DMS79 (cell line): ENCODE results near the gene TBR1.

Experiments
- DNase-seq: peaks from one replicate; lab custom pipeline; 2025; lab: John Stamatoyannopoulos, UW

TBR1 gene

DNA sequence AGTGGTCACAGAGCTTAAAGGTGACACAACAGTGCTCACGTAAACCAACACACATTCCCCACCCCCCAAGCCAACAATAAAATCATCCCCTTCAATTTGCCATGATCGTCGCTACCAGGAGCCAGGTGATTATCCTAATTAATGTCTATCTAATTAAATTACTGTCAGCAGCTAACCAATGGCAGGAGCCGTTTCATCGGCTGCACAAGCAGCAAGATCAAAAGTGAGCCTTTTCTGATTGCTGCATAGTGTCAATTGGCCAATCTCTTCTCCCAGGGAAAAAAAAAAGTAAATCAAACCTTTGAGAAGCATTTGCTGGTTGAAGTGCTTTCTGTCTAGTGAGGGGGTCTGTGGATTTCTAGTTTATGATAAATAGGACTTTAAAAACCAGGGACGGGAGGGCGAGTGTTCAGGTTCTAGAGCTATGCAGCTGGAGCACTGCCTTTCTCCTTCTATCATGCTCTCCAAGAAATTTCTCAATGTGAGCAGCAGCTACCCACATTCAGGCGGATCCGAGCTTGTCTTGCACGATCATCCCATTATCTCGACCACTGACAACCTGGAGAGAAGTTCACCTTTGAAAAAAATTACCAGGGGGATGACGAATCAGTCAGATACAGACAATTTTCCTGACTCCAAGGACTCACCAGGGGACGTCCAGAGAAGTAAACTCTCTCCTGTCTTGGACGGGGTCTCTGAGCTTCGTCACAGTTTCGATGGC lies at the start of gene TBR1:
TSS of gene TBR1 (plus strand) at position 311 of the 721 bp plus-strand sequence. CDS start at position 425, 114 bp downstream.
- peak; percentile 3 for DNase-seq

- no peak for DNase-seq
Measured at GRCh38 chr2:161367675-161368074, 48.4 kb upstream of the TBR1 start.

- DNase-seq = no peak
Measured at GRCh38 chr2:161369311-161369710, 46.8 kb upstream of the TBR1 start.

- DNase-seq = no peak
Measured at GRCh38 chr2:161370981-161371380, 45.1 kb upstream of the TBR1 start.

GRCh38 chr2:161371869-161372268 lies 44.2 kb upstream of the TBR1 start:
- no peak for DNase-seq

GRCh38 chr2:161373942-161374341 lies 42.2 kb upstream of the TBR1 start:
- DNase-seq = no peak

DNA sequence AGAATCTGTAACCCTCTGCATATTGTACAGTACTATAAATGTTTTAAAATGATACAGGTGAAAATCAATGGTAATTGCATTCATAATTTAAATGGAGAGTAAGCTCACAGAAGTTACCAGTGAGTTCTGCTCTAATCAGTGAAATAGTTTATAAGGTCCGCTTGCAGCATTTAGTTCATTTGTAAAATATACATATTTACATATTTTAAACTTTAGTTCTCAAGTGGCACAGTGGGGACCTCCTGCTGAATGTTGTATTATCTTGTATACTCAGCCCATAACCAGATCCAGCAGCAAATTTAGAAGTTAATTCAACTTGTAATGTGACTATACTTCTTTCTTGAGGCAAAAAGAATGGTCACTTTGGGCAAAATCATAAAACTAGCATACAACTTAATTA lies 41.7 kb upstream of the TBR1 start:
- no peak for DNase-seq

- no peak for DNase-seq
Measured at GRCh38 chr2:161379740-161380139, 36.4 kb upstream of the TBR1 start.

- no peak for DNase-seq
Measured at GRCh38 chr2:161381546-161381945, 34.6 kb upstream of the TBR1 start.

DNA sequence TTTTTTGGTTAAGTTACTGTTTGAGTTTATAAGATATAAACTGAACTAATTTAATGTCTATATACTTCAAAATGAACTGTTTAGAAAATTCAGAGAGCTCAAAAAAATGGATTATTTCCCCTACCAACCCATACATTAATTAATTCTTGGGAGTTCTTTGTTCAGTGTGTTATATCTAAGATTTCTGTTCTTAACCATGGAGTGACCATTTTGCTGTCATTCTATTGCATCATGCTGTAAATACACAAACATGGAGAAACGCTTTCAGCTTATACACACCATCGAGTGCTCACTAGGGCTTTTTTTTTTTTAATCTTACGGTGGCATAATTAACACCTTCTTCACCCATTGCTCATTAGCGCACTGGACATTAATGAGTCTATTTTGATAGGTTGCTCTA lies 33.4 kb upstream of the TBR1 start:
- no peak for DNase-seq

DNA sequence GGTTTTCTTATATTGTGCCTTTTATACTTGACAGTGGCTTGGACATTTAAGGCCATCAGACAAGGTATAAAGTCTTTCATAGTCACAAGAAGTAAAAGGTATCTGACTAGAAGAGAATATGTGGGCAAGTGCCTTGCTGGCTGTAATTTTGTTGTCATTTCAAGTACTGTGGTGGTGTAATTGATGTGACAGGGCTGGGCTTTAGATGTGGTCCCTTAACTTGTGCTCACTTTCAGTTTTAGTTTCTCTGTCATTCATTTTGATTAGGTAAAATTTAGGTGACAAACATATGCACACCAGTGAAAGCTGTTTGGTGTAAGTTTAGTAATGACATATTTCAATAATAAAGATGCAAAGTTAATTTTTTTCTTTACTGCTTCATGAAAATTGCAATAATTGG lies 31.2 kb upstream of the TBR1 start:
- no peak for DNase-seq

DNA sequence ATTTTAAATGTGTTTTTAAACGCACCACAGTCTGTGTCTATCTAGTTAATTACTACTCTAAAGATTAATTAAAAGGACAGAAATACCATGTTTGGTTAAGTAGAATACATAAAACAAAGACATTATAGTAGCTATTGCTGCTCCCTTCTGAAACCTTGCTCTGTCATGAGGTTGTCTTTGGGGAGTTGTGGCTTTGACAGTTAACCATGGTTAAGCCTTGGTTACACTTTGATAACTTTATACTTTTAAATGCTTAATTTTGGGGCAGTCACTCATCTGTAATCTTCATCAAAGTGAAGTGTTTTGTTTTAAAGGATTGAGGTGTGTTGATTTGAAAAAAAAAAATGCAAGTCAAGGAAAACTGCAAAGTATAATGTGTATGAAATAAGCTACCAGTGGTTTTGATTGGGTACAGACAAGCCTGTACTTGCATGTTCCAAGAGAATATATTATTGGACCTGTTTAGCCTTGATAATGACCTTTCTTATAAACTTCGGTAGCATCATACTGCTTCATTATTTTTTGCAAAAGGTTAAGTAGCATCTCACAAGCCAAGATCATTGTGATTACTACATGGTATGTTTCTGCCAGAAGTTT lies 29.8 kb upstream of the TBR1 start:
- no peak for DNase-seq

- DNase-seq = no peak
Measured at GRCh38 chr2:161388146-161388779, 27.8 kb upstream of the TBR1 start.

- no peak for DNase-seq
Measured at GRCh38 chr2:161391737-161392506, 24.2 kb upstream of the TBR1 start.

DNA sequence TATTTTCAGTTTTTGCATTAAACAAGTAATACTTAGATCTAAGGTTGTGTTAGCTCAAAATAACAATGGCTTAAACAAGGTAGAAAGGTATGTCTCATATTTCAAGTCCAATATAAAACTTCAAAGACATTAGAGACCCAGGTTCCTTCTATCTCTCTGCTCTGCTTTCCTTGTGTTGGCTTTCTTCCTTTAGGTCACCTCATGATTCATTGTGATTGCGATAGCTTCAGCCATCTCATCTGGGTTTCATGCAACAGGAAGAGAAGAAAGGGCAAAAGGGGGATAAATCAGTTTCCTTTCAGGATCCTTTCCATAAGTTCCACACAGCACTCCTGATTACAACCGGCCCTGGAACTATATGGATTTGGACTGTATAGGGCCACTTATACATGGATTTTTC lies 16.0 kb upstream of the TBR1 start:
- no peak for DNase-seq

DNA sequence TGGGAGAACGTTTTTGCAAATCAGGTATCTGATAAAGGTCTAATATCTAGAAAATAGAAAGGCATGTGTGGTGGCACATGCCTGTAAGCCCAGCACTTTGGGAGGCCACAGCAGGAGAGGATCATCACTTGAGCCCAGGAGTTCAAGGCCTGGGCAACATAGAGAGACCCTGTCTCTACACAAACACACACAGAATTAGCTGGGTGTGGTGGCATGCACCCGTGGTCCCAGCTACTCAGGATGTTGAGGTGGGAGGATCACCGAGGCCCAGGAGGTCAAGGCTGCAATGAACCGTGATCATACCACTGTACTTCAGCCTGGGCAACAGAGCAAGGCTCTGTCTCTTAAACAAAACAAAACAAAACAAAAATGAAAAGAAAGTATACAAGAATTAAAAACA lies 13.8 kb upstream of the TBR1 start:
- DNase-seq = no peak

GRCh38 chr2:161406316-161406715 lies 9.8 kb upstream of the TBR1 start:
- DNase-seq = no peak

DNA sequence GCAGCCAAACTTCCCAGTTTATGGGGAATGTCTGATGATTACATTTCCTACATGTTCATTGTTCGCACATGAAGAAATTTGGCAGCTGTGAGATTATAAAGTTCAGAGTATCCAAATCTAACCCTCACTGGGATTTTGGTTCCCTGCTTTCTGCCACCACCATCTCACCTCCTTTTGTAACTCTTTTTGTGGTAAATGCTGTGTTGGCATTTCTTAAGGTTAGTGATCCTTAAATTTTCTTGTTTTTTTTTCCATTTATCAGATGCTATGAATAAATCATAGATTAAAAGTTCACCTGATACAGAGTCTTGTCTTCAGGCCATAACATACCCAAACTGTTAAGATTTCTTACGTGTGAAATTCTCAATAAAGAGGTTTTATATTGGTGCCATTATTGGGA lies 8.5 kb upstream of the TBR1 start:
- DNase-seq = no peak

DNA sequence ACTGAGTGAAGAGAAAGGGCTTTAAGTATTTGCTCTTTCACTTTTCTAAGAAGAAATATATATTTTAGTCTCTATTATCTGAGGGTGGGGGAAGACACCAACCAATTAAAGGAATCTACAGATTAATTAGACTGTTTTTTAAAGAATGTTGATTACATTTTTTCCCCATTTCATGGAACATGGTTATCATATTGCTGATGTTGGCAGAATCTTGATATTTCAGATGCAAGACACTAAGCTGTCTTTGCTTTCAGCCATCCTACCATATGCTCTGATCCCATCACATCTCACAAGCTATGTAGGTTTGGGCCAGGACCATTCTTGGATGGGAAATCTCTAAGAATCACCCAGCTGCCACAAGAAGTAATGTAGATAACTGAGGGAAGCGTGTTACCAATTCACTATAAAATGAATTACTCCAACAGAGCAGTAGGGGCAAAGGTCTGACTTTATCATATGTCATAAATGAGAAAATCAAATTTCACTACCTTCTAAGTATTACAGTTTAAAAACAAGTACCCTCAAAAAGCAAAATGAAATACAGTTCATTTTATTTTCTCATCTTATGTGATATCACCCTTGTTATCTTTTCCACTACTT lies 6.7 kb upstream of the TBR1 start:
- DNase-seq = no peak

DNA sequence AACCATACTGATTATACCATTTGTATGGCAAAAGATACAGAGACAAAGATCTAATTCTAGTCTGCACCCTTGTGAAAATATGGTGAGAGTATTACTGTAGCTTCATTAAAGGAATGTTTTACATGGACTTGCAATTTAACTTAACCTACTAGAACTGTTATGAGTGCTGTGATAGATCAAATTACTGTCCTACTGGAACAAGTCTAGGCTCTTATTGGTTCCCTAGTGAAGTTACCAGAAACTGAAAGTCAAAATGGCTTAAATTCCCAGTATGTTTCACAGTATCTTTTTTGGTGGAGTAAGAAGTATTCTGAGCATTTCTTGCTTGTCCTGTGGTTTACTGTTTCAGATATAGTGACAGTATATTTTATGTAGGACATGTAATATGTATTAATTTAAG lies 3.8 kb upstream of the TBR1 start:
- DNase-seq = no peak

GRCh38 chr2:161414042-161415033 lies 1.8 kb upstream of the TBR1 start:
- DNase-seq = peak; percentile 45
